HUES6 (cell line): Measurements from ENCODE around the gene RAB13.
A peak's percentile ranks its signal among the peaks of the same experiment; 100 is the strongest.

ENCODE experiments used
- H3K27ac ChIP-seq: 2 replicates; pipeline ENCODE4 v1.7.0; 2013; ENCODE audit warnings: low read depth, mild to moderate bottlenecking, low read length, inconsistent platforms
- H3K27me3 ChIP-seq: 2 replicates; pipeline ENCODE4 v1.6.1; 2013; ENCODE audit warnings: low read length; ENCODE audit not compliant: control insufficient read depth, insufficient read depth
- H3K36me3 ChIP-seq: 2 replicates; pipeline ENCODE4 v1.6.1; 2013; ENCODE audit warnings: low read length; ENCODE audit not compliant: control insufficient read depth, insufficient read depth
- H3K4me1 ChIP-seq: 2 replicates; pipeline ENCODE4 v1.6.1; 2013; ENCODE audit warnings: low read length; ENCODE audit not compliant: control insufficient read depth, insufficient read depth
- H3K4me3 ChIP-seq: 2 replicates; pipeline ENCODE4 v1.5.1; 2013; ENCODE audit warnings: low read depth, low read length
- H3K9ac ChIP-seq: one replicate; pipeline ENCODE4 v1.6.1; 2013; ENCODE audit warnings: mild to moderate bottlenecking, low read length
- H3K9me3 ChIP-seq: 2 replicates; pipeline ENCODE4 v1.6.1; 2013; ENCODE audit warnings: low read depth, low read length; ENCODE audit not compliant: control insufficient read depth, insufficient read depth

Gene RAB13

DNA sequence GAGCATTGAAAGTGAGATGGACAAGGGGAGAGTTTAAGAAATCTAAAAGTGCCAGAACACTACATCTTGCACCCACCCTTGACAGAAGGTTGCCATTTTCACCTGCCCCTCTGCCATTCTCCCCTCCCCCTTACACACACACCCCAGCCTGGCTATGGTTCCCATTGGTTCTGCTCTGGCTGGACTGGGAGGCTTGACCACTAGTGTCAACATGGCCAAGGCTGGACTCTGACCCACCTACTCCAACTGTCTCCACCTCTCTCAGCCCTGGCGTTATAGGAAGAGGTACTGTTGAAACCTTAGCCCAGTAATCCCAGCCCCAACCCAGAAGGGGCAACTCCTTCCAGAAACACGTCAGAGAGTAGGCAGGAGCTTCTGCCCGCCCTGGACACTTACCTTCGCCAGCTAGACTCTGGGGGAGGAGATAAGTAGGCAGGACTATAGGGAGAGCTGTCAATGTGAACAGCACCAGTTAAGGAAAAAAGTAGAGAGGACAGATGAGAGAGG lies 32.2 kb downstream of the RAB13 start:
- H3K36me3 ChIP-seq = peaks cover 51% of the 10 kb centered on the region
- H3K9ac ChIP-seq = no peak overlapping the region

DNA sequence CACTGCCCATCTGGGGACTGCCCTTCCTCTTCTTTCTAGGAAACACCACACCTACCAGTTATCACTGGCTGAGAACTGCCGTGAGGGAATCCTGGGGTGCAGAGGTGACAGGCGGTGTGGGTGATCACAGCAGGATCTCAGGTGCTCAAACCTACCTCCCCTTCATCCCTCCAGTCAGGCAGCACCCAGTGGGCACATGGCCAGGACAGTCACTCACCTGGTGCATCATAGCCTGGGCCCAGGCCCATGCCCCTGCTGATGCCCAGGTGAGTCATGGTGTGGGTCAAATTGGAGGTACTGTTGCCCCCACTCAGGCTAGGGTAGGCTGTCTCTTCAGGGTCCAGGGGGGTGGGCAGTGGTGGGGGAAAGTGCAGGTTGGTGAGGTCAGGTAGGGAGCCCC lies 34.3 kb downstream of the RAB13 start:
- Histone ChIP-seq H3K9ac (no peak overlapping the region), H3K4me3 (no peak overlapping the region), H3K36me3 (peaks cover 66% of the 10 kb centered on the region), H3K4me1 (peaks cover 8% of the 10 kb centered on the region), H3K27me3 (no peaks in the 10 kb centered on the region), H3K27ac (no peak overlapping the region), H3K9me3 (no peaks in the 10 kb centered on the region)

More for the DNA sequence above, 32.2 kb downstream of the RAB13 start:
- H3K4me3 ChIP-seq = no peak overlapping the region
- no peak overlapping the region for H3K27ac ChIP-seq
- H3K4me1 ChIP-seq = peaks cover 16% of the 10 kb centered on the region
- H3K9me3 ChIP-seq = no peaks in the 10 kb centered on the region
- no peaks in the 10 kb centered on the region for H3K27me3 ChIP-seq

DNA sequence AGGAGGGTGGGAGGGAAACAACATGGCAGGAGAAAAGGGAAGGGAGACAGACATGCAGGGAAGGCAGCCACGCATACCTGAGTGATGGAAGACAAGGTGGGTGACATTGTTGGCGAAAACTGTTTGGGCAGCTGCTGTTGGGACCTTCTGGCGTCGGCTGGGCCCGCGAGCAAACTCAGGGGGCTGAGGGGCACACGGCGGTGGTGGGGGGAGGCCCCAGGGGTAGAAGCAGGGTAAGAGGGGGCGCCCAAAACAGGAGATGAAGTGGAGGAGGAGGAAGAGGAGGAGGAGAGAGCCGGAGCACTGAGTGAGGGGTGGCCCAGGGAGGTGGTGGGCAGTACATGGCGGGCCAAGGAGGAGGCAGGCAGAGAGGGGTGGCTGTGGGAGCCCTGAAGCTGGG lies 35.0 kb downstream of the RAB13 start:
- Histone ChIP-seq H3K9ac (no peak overlapping the region), H3K36me3 (peaks cover 66% of the 10 kb centered on the region)

DNA sequence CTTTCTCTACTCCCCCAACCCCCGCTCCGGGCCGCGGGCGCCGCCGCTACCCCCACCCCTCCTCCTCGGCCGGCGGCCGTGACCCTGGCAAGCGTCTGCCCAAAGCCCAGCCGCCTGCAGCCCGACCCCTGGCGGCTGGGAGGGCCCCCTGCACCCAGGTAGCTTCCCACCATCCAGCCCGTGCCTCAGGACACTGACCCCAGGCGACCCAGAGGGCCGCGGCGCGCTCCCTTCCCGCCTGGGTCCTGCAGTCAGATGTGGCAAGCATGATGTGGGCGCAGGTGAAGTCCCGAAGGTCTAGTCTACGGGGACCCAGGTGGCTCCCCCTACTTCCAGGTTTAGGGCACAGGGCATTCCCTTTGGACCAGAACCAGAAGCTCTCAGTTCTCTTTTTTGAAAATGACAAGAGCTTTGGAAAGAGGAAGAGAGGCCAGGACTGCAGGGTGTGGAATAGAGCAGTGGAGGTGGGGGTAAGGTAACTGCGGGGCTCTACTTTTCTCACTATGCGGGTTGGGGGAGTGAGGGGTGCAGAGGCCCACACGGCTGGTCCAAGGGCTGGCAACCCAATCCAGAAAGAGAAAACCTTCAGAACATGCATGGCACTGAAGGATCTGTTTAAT lies 39.4 kb downstream of the RAB13 start, which contains the start of gene DENND4B:
TSS of gene DENND4B (minus strand) at position 97 of the 620 bp plus-strand sequence. CDS start 2,344 bp downstream, outside the sequence.
- Histone ChIP-seq H3K9ac (peak within 1 kb of the TSS; percentile 83), H3K36me3 (peaks cover 64% of the 10 kb centered on the region), H3K4me1 (0 out of 2 replicates have a peak, but pooled peaks cover 9% of the 10 kb centered on the region)

More for the DNA sequence above, 35.0 kb downstream of the RAB13 start:
- no peaks in the 10 kb centered on the region for H3K9me3 ChIP-seq
- H3K4me1 ChIP-seq = peaks cover 2% of the 10 kb centered on the region; the same call in 1 of the 2 replicates
- no peak overlapping the region for H3K27ac ChIP-seq
- no peak overlapping the region for H3K4me3 ChIP-seq
- H3K27me3 ChIP-seq = no peaks in the 10 kb centered on the region

DNA sequence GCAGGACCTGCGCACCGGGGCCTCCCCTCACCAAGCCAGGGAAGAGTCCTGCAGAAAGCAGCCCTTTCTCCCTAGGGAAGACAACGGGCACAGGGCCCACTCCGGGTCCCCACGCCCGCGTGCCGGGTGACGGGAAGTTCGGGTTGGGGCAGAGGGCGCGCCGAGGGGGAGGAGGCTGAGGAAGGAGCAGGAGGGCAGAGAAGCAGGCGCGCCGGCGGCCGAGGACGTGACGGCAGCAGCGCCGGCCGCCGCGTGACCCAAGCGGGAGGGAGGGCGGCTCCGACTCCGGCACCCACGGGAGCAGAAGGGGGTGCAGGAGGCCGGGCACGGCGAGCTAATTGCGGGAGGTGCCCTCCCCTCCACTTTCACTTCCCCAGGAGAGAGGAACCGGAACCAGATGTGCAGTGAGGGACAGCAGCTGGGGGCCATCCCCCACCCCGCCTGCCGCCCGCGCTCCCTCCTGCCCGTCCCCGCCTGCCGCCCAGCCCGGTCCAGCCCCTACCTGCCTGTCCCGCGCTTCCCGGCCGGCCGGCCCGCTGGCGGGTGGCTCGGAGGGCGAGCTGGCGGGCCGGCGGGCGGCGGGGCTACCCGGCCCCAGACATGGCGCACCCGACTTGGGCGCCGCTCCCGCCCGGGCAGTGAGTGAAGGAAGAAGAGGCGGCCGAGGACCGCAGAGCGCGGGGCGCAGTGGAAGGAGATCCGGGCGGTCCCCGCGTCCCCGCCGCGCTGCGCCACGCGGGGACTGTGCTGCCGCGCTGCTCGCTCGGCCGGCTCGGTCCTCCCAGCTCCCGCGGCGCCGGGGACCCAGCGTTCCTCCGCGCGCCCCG lies 40.1 kb downstream of the RAB13 start:
- Histone ChIP-seq H3K27me3 (no peaks in the 10 kb centered on the region), H3K36me3 (peaks cover 64% of the 10 kb centered on the region), H3K4me1 (0 out of 2 replicates have a peak, but pooled peaks cover 9% of the 10 kb centered on the region), H3K9ac (peak overlapping the region; percentile 83), H3K4me3 (peak overlapping the region; percentile 77), H3K9me3 (no peaks in the 10 kb centered on the region), H3K27ac (peak overlapping the region; percentile 34; the same call in 1 of the 2 replicates)

More for the DNA sequence above, 39.4 kb downstream of the RAB13 start, which contains the start of gene DENND4B:
- Histone ChIP-seq H3K27ac (peak within 1 kb of the TSS; percentile 34; the same call in 1 of the 2 replicates), H3K27me3 (no peaks in the 10 kb centered on the region), H3K9me3 (no peaks in the 10 kb centered on the region), H3K4me3 (peak within 1 kb of the TSS; percentile 77)

DNA sequence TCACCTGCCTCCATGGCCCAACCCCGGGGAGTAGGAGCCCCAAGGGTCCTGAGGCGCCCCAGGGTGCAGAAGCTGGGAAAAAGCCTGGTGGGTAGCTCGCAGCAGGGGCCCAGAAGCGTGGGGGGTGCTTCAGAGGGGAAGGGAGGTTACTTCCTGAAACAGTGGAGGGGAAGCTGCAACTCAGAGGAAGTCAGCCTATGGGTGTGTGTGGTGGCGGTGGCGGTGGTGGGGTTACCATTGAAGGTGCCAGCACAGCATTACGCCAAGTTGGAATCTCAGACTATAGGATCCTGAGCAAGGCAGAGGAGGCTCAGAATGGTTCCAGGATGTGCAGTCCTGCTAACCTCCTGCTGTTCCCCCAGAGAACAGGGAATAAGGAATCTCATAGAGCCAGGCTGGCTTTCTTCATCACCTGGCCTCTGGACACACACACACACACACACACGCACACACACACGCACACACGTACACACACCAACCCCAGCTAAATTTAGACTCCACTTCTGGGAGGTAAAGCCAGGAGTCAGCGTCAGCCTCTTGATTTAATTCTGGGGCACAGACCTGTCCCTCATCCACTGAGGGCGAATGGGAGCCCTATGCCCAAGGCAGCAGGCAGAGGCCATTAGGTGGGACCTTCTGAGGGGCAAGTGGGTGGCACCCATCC lies 40.9 kb downstream of the RAB13 start:
- Histone ChIP-seq H3K27ac (peak overlapping the region; percentile 34; the same call in 1 of the 2 replicates), H3K9ac (peak overlapping the region; percentile 83)

DNA sequence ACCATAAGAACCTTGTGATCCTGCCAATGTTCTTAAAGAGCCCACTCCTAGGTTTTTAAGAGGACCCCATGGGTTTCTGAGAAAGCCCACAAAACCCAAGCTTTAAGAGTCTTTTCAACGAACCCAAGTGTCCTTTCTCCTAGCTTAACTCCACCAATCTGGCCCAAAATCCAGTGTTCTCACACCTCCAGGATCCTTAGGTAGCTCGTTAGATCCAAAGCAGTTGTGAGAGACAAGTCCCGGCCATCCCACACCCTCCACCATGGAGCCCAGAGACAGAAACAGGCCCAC lies 41.4 kb downstream of the RAB13 start:
- Histone ChIP-seq H3K36me3 (peaks cover 64% of the 10 kb centered on the region), H3K27me3 (no peaks in the 10 kb centered on the region), H3K4me1 (0 out of 2 replicates have a peak, but pooled peaks cover 9% of the 10 kb centered on the region), H3K27ac (no peak overlapping the region), H3K9ac (no peak overlapping the region), H3K4me3 (peak overlapping the region; percentile 77), H3K9me3 (no peaks in the 10 kb centered on the region)

More for the DNA sequence above, 40.9 kb downstream of the RAB13 start:
- Histone ChIP-seq H3K4me1 (0 out of 2 replicates have a peak, but pooled peaks cover 9% of the 10 kb centered on the region), H3K9me3 (no peaks in the 10 kb centered on the region), H3K27me3 (no peaks in the 10 kb centered on the region), H3K36me3 (peaks cover 64% of the 10 kb centered on the region), H3K4me3 (peak overlapping the region; percentile 77)

DNA sequence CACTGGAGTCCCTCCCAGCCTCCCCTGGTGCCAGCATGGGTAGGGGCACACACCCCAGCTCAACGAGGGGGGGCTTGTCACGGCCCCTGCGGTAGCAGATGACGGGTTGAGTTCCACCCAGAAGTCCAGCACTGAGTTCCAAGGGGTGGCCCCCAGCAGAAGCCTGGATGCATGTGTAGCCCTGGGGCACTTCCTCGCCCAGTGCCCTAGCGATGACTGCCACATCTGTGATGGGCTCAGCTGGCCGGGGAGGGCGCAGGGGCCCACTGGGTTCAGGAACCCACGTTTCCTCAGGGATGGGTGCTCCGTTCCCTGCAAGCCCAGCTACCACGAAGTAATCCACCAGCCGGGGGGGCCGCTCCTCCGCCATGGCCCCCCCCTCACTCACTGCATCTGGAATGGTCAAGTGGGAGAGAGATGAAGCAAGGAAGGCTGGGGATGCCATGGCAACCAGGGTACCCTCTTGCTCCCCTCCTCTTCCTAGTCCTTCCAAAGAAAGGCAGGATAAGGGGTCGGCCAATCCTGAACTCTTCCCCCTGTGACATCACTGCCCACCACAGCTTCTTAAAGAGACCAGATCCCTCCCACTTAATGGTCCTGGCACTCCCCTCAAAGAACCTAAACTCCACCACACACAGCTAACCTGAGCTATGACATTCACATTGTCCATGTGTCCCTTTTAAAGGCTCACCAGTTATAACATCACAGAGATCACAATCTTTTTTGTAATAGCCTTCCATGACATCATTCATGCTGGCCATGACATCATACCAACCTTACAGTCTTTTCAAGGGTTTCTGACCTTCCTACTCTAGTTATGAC lies 41.9 kb downstream of the RAB13 start:
- H3K27ac ChIP-seq = no peak overlapping the region
- H3K27me3 ChIP-seq = no peaks in the 10 kb centered on the region
- H3K36me3 ChIP-seq = peaks cover 65% of the 10 kb centered on the region
- no peak overlapping the region for H3K9ac ChIP-seq
- 0 out of 2 replicates have a peak, but pooled peaks cover 9% of the 10 kb centered on the region for H3K4me1 ChIP-seq
- H3K9me3 ChIP-seq = no peaks in the 10 kb centered on the region
- H3K4me3 ChIP-seq = no peak overlapping the region

DNA sequence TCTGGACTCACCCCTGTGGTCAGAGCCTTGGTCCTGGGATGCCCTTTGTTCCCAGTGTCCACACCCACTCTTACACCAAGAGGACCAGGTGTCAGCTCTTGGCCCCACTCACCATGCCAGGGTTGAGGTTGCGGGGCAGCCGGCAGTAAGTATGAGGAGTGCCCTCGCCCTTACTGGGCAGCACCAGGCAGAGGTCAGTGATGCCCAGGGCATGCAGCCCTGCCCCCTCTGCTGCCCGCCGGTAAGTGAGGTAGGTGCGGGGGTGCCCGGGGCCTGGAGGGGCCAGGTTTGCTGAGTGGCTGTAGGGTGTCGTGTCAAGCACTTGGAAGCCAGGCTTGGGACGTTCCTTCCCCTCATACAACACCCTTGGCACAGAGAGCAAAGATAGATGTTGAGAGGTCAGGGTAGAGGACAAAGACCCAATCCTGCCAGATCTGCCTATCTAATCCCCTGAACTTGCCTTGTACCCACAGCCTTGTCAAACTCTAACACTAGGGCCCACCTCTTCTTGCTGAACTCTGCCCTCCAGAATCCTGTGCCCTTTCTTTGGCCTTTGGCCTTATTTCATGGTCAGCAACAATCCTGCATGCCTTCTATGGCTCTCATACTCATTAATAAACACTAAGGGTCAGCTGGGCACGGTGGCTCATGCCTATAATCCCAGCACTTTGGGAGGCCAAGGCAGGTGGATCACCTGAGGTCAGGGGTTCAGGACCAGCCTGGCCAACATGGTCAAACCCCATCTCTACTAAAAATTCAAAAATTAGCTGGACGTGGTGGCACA lies 43.2 kb downstream of the RAB13 start:
- H3K4me1 ChIP-seq = 0 out of 2 replicates have a peak, but pooled peaks cover 9% of the 10 kb centered on the region
- peaks cover 59% of the 10 kb centered on the region for H3K36me3 ChIP-seq
- H3K4me3 ChIP-seq = no peak overlapping the region
- H3K9me3 ChIP-seq = no peaks in the 10 kb centered on the region
- H3K27ac ChIP-seq = no peak overlapping the region
- no peak overlapping the region for H3K9ac ChIP-seq
- H3K27me3 ChIP-seq = no peaks in the 10 kb centered on the region
